Measurements from ENCODE around the gene CRYBB1. TPM values are rescaled to one million over a fixed set of nuclear protein-coding genes. Genes with fewer than 3 reads are reported as not detected.

CRYBB1 gene
- total RNA-seq, 3 donors from 2014 or later (not counting 1 experiment from before 2014, with no cell fraction given), result not detected

GRCh38 chr22:26660356-26660755 lies 42.5 kb upstream of the CRYBB1 start:
- no peaks in the 10 kb centered on the region for H3K9me3 Mint-ChIP-seq

GRCh38 chr22:26658671-26659478 lies 41.0 kb upstream of the CRYBB1 start:
- ATAC-seq, result peak; percentile 67 to 68 (median 68)
- 2% methylated on average over 27 of the region's 27 CpGs for WGBS (ENCODE audit: insufficient coverage)
- H3K9me3 Mint-ChIP-seq, result no peaks in the 10 kb centered on the region
- intact Hi-C loops (cut with micrococcal nuclease), result loop anchor here (1.0 kb wide), 1 partner anchor 10 kb away; no protein-coding TSS in a partner anchor
- peak overlapping the region; percentile 82 for H3K4me3 Mint-ChIP-seq
- peak overlapping the region; percentile 77 to 88 for H3K27ac Mint-ChIP-seq
- peaks cover 29% of the 10 kb centered on the region for H3K4me1 ChIP-seq (ENCODE audit: control insufficient read depth, insufficient read depth, low read length)
- H3K9me3 ChIP-seq (ENCODE audit: control insufficient read depth, insufficient read depth, low read length), result no peaks in the 10 kb centered on the region
- no peaks in the 10 kb centered on the region for H3K36me3 Mint-ChIP-seq
- H3K36me3 ChIP-seq (ENCODE audit: control insufficient read depth, insufficient read depth, low read length), result no peaks in the 10 kb centered on the region
- peak; percentile 58 to 81 for DNase-seq
- no peak overlapping the region for H3K27ac ChIP-seq (ENCODE audit: low read length)
- H3K4me1 Mint-ChIP-seq, result peaks cover 22 to 33% of the 10 kb centered on the region in 2 donors
- H3K27me3 ChIP-seq (ENCODE audit: control insufficient read depth, insufficient read depth, low read length), result peaks cover 6% of the 10 kb centered on the region
- no peak for TF ChIP-seq CTCF (IDR thresholded peaks at IDR 0.05)
- H3K4me3 ChIP-seq (ENCODE audit: low read length), result peak overlapping the region; percentile 34
- peaks cover 0 to 8% of the 10 kb centered on the region in 2 donors for H3K27me3 Mint-ChIP-seq (ENCODE audit: low read depth in 2 of 2)

More at GRCh38 chr22:26660356-26660755, 42.5 kb upstream of the CRYBB1 start:
- Mint-ChIP-seq H3K27ac (no peak overlapping the region), H3K4me3 (no peak overlapping the region), H3K27me3 (ENCODE audit: low read depth in 2 of 2) (peaks cover 0 to 8% of the 10 kb centered on the region in 2 donors), H3K36me3 (no peaks in the 10 kb centered on the region), H3K4me1 (peaks cover 36 to 46% of the 10 kb centered on the region in 2 donors)
- H3K36me3 ChIP-seq (ENCODE audit: control insufficient read depth, insufficient read depth, low read length), result no peaks in the 10 kb centered on the region
- H3K4me3 ChIP-seq (ENCODE audit: low read length), result no peak overlapping the region
- no peaks in the 10 kb centered on the region for H3K9me3 ChIP-seq (ENCODE audit: control insufficient read depth, insufficient read depth, low read length)
- WGBS (ENCODE audit: insufficient coverage), result 92% methylated on average over 6 of the region's 6 CpGs
- ATAC-seq (no peak), DNase-seq (no peak)
- intact Hi-C loops (cut with micrococcal nuclease), result no loop called here
- no peak overlapping the region for H3K27ac ChIP-seq (ENCODE audit: low read length)
- H3K4me1 ChIP-seq (ENCODE audit: control insufficient read depth, insufficient read depth, low read length), result peaks cover 36% of the 10 kb centered on the region
- H3K27me3 ChIP-seq (ENCODE audit: control insufficient read depth, insufficient read depth, low read length), result peaks cover 6% of the 10 kb centered on the region
- TF ChIP-seq CTCF (IDR thresholded peaks at IDR 0.05), result no peak

DNA sequence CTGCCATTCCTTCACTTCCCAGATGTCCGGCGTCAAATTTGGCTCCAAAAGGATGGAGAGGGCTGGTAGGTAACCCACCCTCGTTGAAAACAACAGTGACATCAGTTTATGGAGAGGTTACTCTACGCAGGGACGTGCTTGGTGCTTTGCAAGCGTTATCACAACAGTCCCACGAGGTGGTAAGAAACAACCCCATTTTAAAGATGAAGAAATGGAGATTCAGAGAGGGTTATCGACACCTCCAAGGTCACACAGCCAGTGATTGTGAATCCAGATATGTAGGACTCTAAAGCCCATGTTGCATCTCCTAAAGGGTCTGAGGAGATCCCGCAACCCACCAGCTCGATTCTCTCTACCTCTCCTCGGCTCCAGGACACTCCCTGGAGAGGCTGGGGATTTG lies 40.3 kb upstream of the CRYBB1 start:
- peaks cover 29% of the 10 kb centered on the region for H3K4me1 ChIP-seq (ENCODE audit: control insufficient read depth, insufficient read depth, low read length)
- peaks cover 22 to 33% of the 10 kb centered on the region in 2 donors for H3K4me1 Mint-ChIP-seq
- H3K9me3 ChIP-seq (ENCODE audit: control insufficient read depth, insufficient read depth, low read length), result no peaks in the 10 kb centered on the region
- no peak overlapping the region for H3K27ac ChIP-seq (ENCODE audit: low read length)
- ATAC-seq, result peak in 2 of 3 donors; percentile 32 to 46
- DNase-seq, result peak in 1 of 2 donors; percentile 53
- WGBS (ENCODE audit: insufficient coverage), result 3% methylated on average over 8 of the region's 11 CpGs
- TF ChIP-seq CTCF (IDR thresholded peaks at IDR 0.05), result no peak
- intact Hi-C loops (cut with micrococcal nuclease), result loop anchor here (1.0 kb wide), 1 partner anchor 9 kb away; no protein-coding TSS in a partner anchor
- H3K36me3 Mint-ChIP-seq, result no peaks in the 10 kb centered on the region
- H3K9me3 Mint-ChIP-seq, result no peaks in the 10 kb centered on the region
- peak overlapping the region; percentile 77 to 88 for H3K27ac Mint-ChIP-seq
- H3K27me3 Mint-ChIP-seq (ENCODE audit: low read depth in 2 of 2), result peaks cover 0 to 8% of the 10 kb centered on the region in 2 donors
- H3K4me3 Mint-ChIP-seq, result peak overlapping the region; percentile 90
- no peaks in the 10 kb centered on the region for H3K36me3 ChIP-seq (ENCODE audit: control insufficient read depth, insufficient read depth, low read length)
- peaks cover 6% of the 10 kb centered on the region for H3K27me3 ChIP-seq (ENCODE audit: control insufficient read depth, insufficient read depth, low read length)
- H3K4me3 ChIP-seq (ENCODE audit: low read length), result peak overlapping the region; percentile 42

Measured in natural killer cell (primary cell).